Endothelial cell of umbilical vein (primary cell): Measurements from ENCODE around the gene IL6ST.

Experiments used
- CTCF ChIP-seq, 2 donors: IDR thresholded peaks; 1 replicate in 1 of 2; 2 replicates in 1 of 2; pipeline ENCODE4 v1.5.1; 2011; ENCODE audit warnings: low read length in 2 of 2, mild to moderate bottlenecking in 2 of 2, moderate library complexity in 2 of 2, control low read depth in 1 of 2, inconsistent platforms in 1 of 2, low read depth in 1 of 2; ENCODE audit not compliant: insufficient read depth in 1 of 2; ENCODE audit errors: extremely low read depth in 1 of 2
- EZH2 ChIP-seq: IDR thresholded peaks from 2 replicates; pipeline ENCODE4 v1.6.1; 2012; ENCODE audit warnings: borderline replicate concordance, low read depth, mild to moderate bottlenecking, moderate library complexity, low read length, inconsistent platforms; ENCODE audit not compliant: severe bottlenecking
- FOS ChIP-seq: IDR thresholded peaks from 2 replicates; pipeline ENCODE4 v1.6.1; 2011; ENCODE audit warnings: mild to moderate bottlenecking, low read length, moderate library complexity, borderline replicate concordance; ENCODE audit not compliant: insufficient read depth
- GATA2 ChIP-seq: IDR thresholded peaks from 2 replicates; pipeline ENCODE4 v1.7.0; 2011; ENCODE audit warnings: low read depth, mild to moderate bottlenecking, moderate library complexity, mixed read lengths, low read length; ENCODE audit not compliant: insufficient read length, insufficient read depth
- JUN ChIP-seq: IDR thresholded peaks from 2 replicates; pipeline ENCODE4 v1.6.1; 2011; ENCODE audit warnings: borderline replicate concordance, low read depth; ENCODE audit not compliant: insufficient read length, insufficient read depth
- MAX ChIP-seq: IDR thresholded peaks from 2 replicates; pipeline ENCODE4 v1.6.1; 2011; ENCODE audit not compliant: insufficient read depth, insufficient read length
- MYC ChIP-seq: IDR thresholded peaks from one replicate; pipeline ENCODE4 v1.6.1; 2011; ENCODE audit warnings: mild to moderate bottlenecking, low read depth, low read length
- POLR2A ChIP-seq: IDR thresholded peaks from 2 replicates; pipeline ENCODE4 v1.6.1; 2012; ENCODE audit warnings: low read depth, mild to moderate bottlenecking, control low read depth, low read length
- POLR2AphosphoS5 ChIP-seq: IDR thresholded peaks from 2 replicates; pipeline ENCODE4 v1.6.1; 2012; ENCODE audit warnings: low read depth, mild to moderate bottlenecking, control low read depth, low read length, moderate library complexity; ENCODE audit not compliant: insufficient read depth

GRCh38 chr5:55894135-55894534 is 100.6 kb downstream of the IL6ST start:
- TF ChIP-seq POLR2A (no peak), CTCF (IDR thresholded peaks at IDR 0.05; ENCODE audit: extremely low read depth in 1 of 2, insufficient read depth in 1 of 2, low read depth in 1 of 2, low read length in 2 of 2) (no peak), MYC (no peak), EZH2 (no peak), GATA2 (no peak), POLR2AphosphoS5 (no peak), JUN (no peak), MAX (no peak), FOS (no peak)
